BLaER1 treated with 17β-estradiol and CSF1 and Interleukin-3, amounts not matched to agents 10 nM and 100 nM (cell line): ENCODE results near the gene NCOA1.

Source experiments
- H3K27ac ChIP-seq, 11 experiments: shearing (Covaris generic); formaldehyde crosslinking; 2 replicates each; pipeline ENCODE4 v1.8.1; 2022
- H3K27me3 ChIP-seq, 11 experiments: shearing (Covaris generic); formaldehyde crosslinking; 2 replicates each; pipeline ENCODE4 v1.8.1; 2022
- H3K36me3 ChIP-seq, 11 experiments: shearing (Covaris generic); formaldehyde crosslinking; 2 replicates each; pipeline ENCODE4 v1.8.1; 2022
- H3K4me1 ChIP-seq, 10 experiments: shearing (Covaris generic); formaldehyde crosslinking; 2 replicates each; pipeline ENCODE4 v1.8.1; 2022
- H3K4me2 ChIP-seq, 11 experiments: shearing (Covaris generic); formaldehyde crosslinking; 2 replicates each; pipeline ENCODE4 v1.8.1; 2022
- H3K4me3 ChIP-seq, 10 experiments: shearing (Covaris generic); formaldehyde crosslinking; 2 replicates each; pipeline ENCODE4 v1.8.1; 2022
- H3K9ac ChIP-seq, 11 experiments: shearing (Covaris generic); formaldehyde crosslinking; 2 replicates each; pipeline ENCODE4 v1.8.1; 2022
- H3K9me3 ChIP-seq, 11 experiments: shearing (Covaris generic); formaldehyde crosslinking; replicated peaks in 1 of 11; 2 replicates each; pipeline ENCODE4 v1.8.1; 2022
- H4K20me1 ChIP-seq, 11 experiments: shearing (Covaris generic); formaldehyde crosslinking; 2 replicates each; pipeline ENCODE4 v1.8.1; 2022
- Cebpa-rat ChIP-seq, 11 experiments: shearing (Covaris generic); IDR thresholded peaks; 2 replicates each; pipeline ENCODE4 v1.8.1; 2022

The NCOA1 gene

DNA sequence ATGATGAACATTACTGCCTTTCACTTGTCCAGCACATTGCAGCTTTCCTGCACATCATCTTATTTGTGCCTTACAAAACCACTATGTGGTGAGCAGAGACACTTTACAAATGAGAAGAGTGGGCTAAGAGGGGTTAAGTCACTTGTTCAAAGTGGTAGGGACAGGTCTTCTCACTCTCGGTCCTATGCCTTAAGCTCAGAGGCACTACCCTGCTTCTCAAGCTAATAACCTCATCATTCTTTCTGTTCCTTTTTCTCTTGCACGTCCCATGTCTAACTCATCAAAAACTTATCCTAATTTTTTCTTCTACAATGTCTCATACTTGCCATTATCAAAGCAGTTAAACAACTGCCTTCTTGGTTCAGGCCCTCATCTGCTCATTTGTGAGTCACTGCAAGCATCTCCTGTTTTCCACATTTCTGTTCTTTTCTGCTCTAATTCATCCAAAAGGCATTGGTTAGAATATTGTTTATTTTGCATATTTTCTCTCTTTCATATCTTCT is 21.9 kb upstream of the NCOA1 start:
- no peaks in the 10 kb centered on the region for H3K27me3 ChIP-seq
- no peak overlapping the region for H3K4me3 ChIP-seq
- no peaks in the 10 kb centered on the region for H3K36me3 ChIP-seq
- no peaks in the 10 kb centered on the region for H4K20me1 ChIP-seq
- no peak overlapping the region for H3K9ac ChIP-seq
- no peak overlapping the region; a peak in 1 of 22 replicates for H3K27ac ChIP-seq
- no peak for TF ChIP-seq Cebpa-rat (IDR thresholded peaks at IDR 0.05)
- peaks cover 0 to 27% (median 0%) of the 10 kb centered on the region in 10 experiments; a peak in 6 of 20 replicates for H3K4me1 ChIP-seq
- peak overlapping the region in 2 of 11 experiments; percentile 41 to 55; a peak in 5 of 22 replicates for H3K4me2 ChIP-seq
- peaks cover 0 to 7% (median 0%) of the 10 kb centered on the region in 11 experiments; a peak in 2 of 22 replicates for H3K9me3 ChIP-seq

DNA sequence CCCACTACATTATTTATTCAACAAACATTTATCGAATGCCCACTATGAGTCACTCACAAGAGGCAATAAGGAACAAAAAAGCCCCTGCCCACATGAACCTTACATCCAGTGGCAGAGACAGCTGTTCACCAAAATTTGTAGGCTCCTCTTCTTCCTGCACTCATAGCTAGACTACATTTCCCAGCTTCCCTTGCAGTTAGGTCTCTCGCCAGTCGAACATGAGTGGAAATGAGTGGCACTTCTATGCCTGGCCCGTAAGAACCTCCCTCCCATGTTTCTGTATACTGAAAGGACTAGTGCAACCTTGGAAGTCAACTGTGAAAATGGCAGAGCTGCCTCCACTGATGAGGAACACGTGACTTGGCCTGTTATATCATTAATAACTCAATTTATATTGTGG is 19.4 kb upstream of the NCOA1 start:
- Histone ChIP-seq H3K9ac (no peak overlapping the region), H3K27ac (no peak overlapping the region), H3K9me3 (peaks cover 0 to 7% (median 0%) of the 10 kb centered on the region in 11 experiments; a peak in 2 of 22 replicates), H3K27me3 (no peaks in the 10 kb centered on the region), H3K4me3 (no peak overlapping the region), H4K20me1 (no peaks in the 10 kb centered on the region), H3K4me1 (peaks cover 0 to 27% (median 0%) of the 10 kb centered on the region in 10 experiments; a peak in 6 of 20 replicates), H3K4me2 (no peak overlapping the region), H3K36me3 (no peaks in the 10 kb centered on the region)
- no peak for TF ChIP-seq Cebpa-rat (IDR thresholded peaks at IDR 0.05)

DNA sequence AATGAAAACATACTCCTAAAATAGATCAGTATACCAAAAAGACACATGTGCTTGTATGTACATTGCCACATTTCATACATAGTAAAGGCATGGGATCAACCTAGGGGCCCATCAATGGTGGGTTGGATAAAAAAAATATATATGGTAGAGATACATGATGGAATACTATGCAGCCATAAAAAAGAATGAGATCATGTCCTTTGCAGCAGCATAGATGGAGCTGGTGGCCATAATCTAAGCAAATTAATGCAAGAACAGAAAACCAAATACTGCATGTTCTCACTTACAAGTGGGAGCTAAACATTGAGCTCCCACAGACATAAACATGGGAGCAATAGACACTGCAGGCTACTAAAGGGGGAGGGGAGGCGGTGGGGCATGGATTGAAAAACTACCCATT is 18.6 kb upstream of the NCOA1 start:
- Histone ChIP-seq H3K4me3 (no peak overlapping the region), H3K27ac (no peak overlapping the region)

DNA sequence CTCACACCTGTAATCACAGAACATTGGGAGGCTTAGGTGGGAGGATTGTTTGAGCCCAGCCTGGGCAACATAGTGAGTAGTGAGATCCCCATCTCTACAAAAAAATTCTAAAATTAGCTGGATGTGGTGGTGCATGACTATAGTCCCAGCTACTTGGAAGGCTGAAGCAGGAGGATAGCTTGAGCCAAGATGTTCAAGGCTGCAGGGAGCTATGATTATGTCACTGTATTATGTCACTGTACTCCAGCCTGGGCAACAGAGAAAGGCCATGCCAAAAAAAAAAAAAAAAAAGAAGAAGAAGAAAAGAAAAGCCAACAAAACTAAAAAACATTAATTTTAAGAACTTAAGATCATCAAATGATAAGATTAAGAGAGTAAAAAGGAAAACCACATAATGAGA is 17.4 kb upstream of the NCOA1 start:
- H3K9ac ChIP-seq = no peak overlapping the region
- no peak overlapping the region for H3K4me3 ChIP-seq
- no peaks in the 10 kb centered on the region for H3K27me3 ChIP-seq
- H4K20me1 ChIP-seq = no peaks in the 10 kb centered on the region
- no peak overlapping the region for H3K27ac ChIP-seq
- no peak overlapping the region for H3K4me2 ChIP-seq
- H3K36me3 ChIP-seq = no peaks in the 10 kb centered on the region
- H3K9me3 ChIP-seq = peaks cover 0 to 7% (median 0%) of the 10 kb centered on the region in 11 experiments; a peak in 2 of 22 replicates
- TF ChIP-seq Cebpa-rat (IDR thresholded peaks at IDR 0.05) = no peak
- peaks cover 0 to 14% (median 0%) of the 10 kb centered on the region in 10 experiments; a peak in 6 of 20 replicates for H3K4me1 ChIP-seq

More for the DNA sequence above, 18.6 kb upstream of the NCOA1 start:
- Histone ChIP-seq H4K20me1 (no peaks in the 10 kb centered on the region), H3K4me2 (no peak overlapping the region), H3K9ac (no peak overlapping the region), H3K9me3 (peaks cover 0 to 7% (median 0%) of the 10 kb centered on the region in 11 experiments; a peak in 2 of 22 replicates), H3K4me1 (peaks cover 0 to 26% (median 0%) of the 10 kb centered on the region in 10 experiments; a peak in 6 of 20 replicates), H3K36me3 (no peaks in the 10 kb centered on the region), H3K27me3 (no peaks in the 10 kb centered on the region)
- TF ChIP-seq Cebpa-rat (IDR thresholded peaks at IDR 0.05) = no peak

DNA sequence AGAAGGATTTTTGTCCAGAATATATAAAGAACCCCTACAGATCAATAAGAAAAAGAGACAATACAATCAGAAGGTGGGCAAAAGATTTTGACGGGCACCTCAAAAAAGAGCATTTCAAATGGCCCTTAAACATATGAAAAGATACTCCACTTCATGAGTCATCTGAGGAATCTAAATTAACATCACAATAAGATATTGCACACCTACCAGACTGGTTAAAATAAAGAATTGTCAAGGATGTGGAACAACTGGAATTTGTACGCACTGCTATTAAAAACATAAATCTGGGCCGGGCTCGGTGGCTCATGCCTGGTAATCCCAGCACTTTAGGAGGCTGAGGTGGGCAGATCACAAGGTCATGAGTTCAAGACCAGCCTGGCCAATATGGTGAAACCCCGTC is 17.0 kb upstream of the NCOA1 start:
- no peak overlapping the region for H3K4me3 ChIP-seq
- H3K4me1 ChIP-seq = peaks cover 0 to 10% (median 0%) of the 10 kb centered on the region in 10 experiments; a peak in 6 of 20 replicates
- TF ChIP-seq Cebpa-rat (IDR thresholded peaks at IDR 0.05) = no peak
- H3K27me3 ChIP-seq = no peaks in the 10 kb centered on the region
- no peak overlapping the region for H3K27ac ChIP-seq
- no peak overlapping the region for H3K9ac ChIP-seq
- no peaks in the 10 kb centered on the region for H3K36me3 ChIP-seq
- H3K4me2 ChIP-seq = no peak overlapping the region
- H3K9me3 ChIP-seq = peaks cover 0 to 7% (median 0%) of the 10 kb centered on the region in 11 experiments; a peak in 2 of 22 replicates
- H4K20me1 ChIP-seq = no peaks in the 10 kb centered on the region

DNA sequence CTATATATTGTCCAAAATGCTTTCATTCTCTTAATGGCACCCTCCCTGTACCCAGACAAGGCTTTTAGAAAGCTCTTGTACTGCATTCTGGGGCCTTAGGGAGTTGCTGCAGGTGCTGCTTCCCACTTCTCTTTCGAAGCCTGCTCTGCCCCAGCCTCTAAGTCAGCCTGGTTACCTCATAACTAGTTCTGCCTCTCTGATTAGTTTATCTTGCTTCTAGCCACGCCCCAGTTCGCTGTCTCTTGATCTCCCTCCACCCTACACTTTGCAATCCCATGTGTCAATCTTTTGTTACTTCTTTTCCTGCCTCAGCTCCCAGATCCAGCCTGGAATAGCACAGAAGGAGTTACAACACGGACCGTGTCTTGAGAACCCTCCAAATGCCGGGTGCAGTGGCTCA is 13.8 kb upstream of the NCOA1 start:
- H4K20me1 ChIP-seq = no peaks in the 10 kb centered on the region
- H3K4me1 ChIP-seq = peaks cover 0 to 12% (median under 1%) of the 10 kb centered on the region in 10 experiments; a peak in 9 of 20 replicates
- H3K36me3 ChIP-seq = no peaks in the 10 kb centered on the region
- H3K27ac ChIP-seq = no peak overlapping the region
- no peak overlapping the region for H3K4me2 ChIP-seq
- TF ChIP-seq Cebpa-rat (IDR thresholded peaks at IDR 0.05) = no peak
- peaks cover 0 to 10% (median 6%) of the 10 kb centered on the region in 11 experiments; a peak in 11 of 22 replicates for H3K9me3 ChIP-seq
- H3K27me3 ChIP-seq = no peaks in the 10 kb centered on the region
- H3K9ac ChIP-seq = no peak overlapping the region
- no peak overlapping the region for H3K4me3 ChIP-seq

DNA sequence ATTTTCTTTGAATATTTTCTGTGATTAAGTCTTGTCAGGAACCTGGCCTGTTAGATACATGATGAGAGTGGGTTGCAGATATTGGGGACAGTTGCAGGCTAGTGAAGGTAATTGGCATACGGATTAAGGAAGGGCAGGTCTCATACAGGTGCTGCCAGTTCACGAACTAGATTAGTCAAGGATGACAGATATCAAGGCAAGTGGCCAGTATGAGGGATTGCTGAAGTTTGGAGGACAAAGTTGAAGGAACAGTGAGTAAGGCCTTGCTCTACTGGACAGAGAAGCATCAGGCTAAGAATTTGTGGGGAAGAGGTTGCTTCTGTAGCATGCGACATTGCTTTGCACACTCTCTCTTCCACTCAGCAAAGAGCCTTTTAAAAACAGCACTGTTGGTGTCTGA is 12.8 kb upstream of the NCOA1 start:
- no peaks in the 10 kb centered on the region for H3K36me3 ChIP-seq
- peaks cover 0 to 22% (median 3%) of the 10 kb centered on the region in 10 experiments; a peak in 9 of 20 replicates for H3K4me1 ChIP-seq
- no peaks in the 10 kb centered on the region for H4K20me1 ChIP-seq
- TF ChIP-seq Cebpa-rat (IDR thresholded peaks at IDR 0.05) = no peak
- H3K4me3 ChIP-seq = no peak overlapping the region
- no peak overlapping the region for H3K9ac ChIP-seq
- no peak overlapping the region for H3K4me2 ChIP-seq
- H3K27me3 ChIP-seq = no peaks in the 10 kb centered on the region
- no peak overlapping the region for H3K27ac ChIP-seq
- H3K9me3 ChIP-seq = peaks cover 0 to 6% (median 6%) of the 10 kb centered on the region in 11 experiments; a peak in 11 of 22 replicates

DNA sequence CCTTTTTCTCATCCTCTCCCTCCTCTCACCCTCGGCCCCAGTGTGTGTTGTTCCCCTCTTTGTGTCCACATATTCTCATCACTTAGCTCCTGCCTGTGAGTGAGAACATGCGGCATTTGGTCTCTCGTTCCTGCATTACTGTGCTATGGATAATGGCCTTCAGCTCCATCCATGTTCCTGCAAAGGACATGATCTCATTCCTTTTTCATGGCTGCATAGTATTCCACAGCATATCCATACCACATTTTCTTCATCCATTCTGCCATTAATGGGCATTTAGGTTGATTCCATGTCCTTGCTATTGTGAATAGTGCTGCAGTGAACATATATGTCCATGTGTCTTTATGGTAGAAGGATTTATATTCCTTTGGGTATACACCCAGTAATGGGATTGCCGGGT is 10.8 kb upstream of the NCOA1 start:
- Histone ChIP-seq H3K4me2 (no peak overlapping the region), H3K4me1 (peaks cover 0 to 33% (median 3%) of the 10 kb centered on the region in 10 experiments; a peak in 9 of 20 replicates)

DNA sequence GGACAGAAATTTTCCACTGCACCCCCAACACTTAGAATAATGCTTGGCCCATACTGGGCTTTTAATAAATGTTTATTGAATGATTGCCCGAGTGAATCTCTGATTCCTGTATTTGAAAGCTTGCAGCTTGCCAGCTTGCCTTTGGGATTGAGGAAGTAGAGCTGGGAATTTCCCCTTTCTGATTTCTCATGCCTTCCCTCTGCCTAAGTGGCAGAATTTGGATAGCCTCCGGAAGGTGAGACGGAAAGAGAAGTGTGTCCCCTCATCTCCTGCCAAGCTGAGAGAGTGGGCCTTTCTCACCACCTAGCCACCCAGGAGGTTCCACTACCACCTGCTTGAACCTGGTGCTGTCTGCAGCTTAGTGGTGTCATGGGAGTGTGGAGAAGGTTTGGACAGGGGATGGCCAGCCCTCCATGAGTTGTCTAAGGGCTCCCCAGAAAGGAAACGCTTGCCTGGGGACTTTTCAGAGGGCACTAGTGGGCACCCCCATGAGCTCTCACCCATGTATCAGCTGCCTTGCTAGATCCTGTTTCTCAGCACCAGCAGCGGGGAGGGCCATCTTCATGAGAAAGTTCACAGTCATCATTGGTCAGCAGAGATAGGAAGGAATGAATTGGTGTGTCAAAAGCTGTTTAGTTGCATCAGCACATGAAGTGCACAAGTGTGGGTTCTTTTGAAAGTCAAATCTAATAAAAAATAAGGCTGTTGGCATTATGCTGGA is 8.6 kb upstream of the NCOA1 start:
- Histone ChIP-seq H3K4me3 (no peak overlapping the region), H3K27ac (peak overlapping the region in 3 of 11 experiments; percentile 26 to 59 (median 51); a peak in 5 of 22 replicates), H3K9ac (no peak overlapping the region), H4K20me1 (no peaks in the 10 kb centered on the region), H3K9me3 (peaks cover 0 to 23% (median 19%) of the 10 kb centered on the region in 11 experiments; a peak in 17 of 22 replicates), H3K27me3 (no peaks in the 10 kb centered on the region), H3K4me2 (peak overlapping the region in 4 of 11 experiments; percentile 20 to 90 (median 76); a peak in 8 of 22 replicates), H3K4me1 (peaks cover 0 to 33% (median 3%) of the 10 kb centered on the region in 10 experiments; a peak in 9 of 20 replicates), H3K36me3 (no peaks in the 10 kb centered on the region)
- TF ChIP-seq Cebpa-rat (IDR thresholded peaks at IDR 0.05) = no peak

More for the DNA sequence above, 10.8 kb upstream of the NCOA1 start:
- no peaks in the 10 kb centered on the region for H3K36me3 ChIP-seq
- no peak for TF ChIP-seq Cebpa-rat (IDR thresholded peaks at IDR 0.05)
- peaks cover 0 to 23% (median 19%) of the 10 kb centered on the region in 11 experiments; a peak in 17 of 22 replicates for H3K9me3 ChIP-seq
- no peaks in the 10 kb centered on the region for H3K27me3 ChIP-seq
- no peak overlapping the region for H3K27ac ChIP-seq
- H4K20me1 ChIP-seq = no peaks in the 10 kb centered on the region
- no peak overlapping the region for H3K9ac ChIP-seq
- H3K4me3 ChIP-seq = no peak overlapping the region
